ENCODE data around the gene GPBP1. TPM values are rescaled to one million over a fixed set of nuclear protein-coding genes. Genes with fewer than 3 reads are reported as not detected.
"Not testable (repeated sequence)": the region's sequence is repeated elsewhere in the genome, so short reads cannot be mapped to it uniquely, and the experiment has no call there.

The GPBP1 gene
- total RNA-seq, 1 donor from 2014 or later = 58.9 TPM

DNA sequence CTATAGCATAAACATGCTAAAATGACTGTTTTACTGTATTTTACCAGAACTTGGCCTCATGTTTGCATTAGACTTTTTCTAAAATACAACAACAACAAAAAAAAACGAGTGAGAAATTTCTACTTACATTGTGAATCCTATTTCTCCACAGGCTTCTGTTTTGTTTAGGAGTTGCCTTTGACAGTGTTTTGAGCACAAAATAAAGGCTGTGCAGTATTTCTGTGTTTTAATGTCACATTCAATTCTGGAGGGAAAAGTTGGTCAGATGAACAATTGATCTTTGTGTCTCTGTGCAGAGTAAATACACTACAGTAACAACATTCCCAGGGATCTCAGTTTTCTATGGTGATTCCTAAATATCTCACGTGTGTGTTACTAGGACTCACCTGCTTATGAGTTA is 131.1 kb downstream of the GPBP1 start:
- DNase-seq (ENCODE audit: missing footprints) = no peak
- intact Hi-C loops (cut with DNase I) = no loop called here
- ATAC-seq = no peak

DNA sequence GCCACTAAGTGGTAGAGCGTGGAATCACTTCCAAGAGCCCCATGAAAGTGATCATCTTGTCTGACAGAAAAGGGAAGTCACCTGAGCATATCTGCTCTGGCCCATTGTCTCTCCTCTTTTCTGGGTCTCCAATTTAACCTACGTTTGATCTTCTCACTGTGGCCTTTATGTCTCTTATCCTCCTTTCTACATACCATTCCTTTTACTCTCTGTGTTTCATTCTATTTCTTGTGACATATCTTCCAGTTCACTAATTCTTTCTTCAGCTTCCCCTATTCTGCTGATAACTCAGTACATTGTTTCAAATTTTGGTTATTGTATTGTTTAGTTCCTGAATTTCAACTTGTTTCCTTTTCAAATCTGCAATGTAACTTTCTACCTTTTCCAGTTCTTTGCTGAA is 132.5 kb downstream of the GPBP1 start:
- intact Hi-C loops (cut with DNase I) = no loop called here
- ATAC-seq (no peak), DNase-seq (ENCODE audit: missing footprints) (no peak)

DNA sequence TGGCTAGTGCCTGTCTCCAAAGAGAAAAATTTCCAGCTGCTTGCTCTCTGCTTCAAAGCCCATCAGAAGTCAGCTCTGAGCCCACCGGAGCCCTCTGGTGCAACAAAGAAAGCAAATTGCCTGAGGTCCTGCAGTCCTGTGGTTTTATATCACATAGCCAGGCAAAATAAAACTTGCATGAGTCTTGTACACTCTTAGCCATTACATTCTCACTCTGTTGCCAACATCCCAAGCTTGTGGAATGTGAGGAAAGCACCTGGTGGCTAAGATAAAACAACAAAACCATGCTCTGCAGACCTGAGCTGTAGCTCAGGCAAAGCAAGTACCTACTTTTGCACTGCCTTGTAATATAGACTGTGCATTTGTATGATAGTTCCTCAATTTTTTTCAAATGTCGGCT is 133.7 kb downstream of the GPBP1 start:
- DNase-seq (ENCODE audit: missing footprints) (no peak), ATAC-seq (no peak)
- intact Hi-C loops (cut with DNase I) = no loop called here

DNA sequence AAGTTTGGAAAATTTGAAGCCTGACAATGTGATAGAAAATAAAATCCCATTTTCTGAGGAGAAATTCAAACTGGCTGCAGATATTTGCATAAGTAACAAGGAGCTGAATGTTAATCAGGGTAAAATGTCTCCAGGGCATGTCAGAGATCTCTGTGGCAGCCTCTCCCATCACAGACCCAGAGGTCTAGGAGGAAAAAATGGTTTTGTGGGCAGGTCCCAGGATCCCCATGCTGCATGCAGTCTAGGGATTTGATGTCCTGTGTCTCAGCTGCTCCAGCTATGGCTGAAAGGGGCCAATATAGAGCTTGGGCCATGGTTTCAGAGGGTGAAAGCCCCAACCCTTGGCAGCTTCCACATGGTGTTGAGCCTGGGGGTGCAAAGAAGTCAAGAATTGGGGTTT is 135.2 kb downstream of the GPBP1 start:
- ATAC-seq; DNase-seq (ENCODE audit: missing footprints); intact Hi-C loops (cut with DNase I): not testable (repeated sequence)

DNA sequence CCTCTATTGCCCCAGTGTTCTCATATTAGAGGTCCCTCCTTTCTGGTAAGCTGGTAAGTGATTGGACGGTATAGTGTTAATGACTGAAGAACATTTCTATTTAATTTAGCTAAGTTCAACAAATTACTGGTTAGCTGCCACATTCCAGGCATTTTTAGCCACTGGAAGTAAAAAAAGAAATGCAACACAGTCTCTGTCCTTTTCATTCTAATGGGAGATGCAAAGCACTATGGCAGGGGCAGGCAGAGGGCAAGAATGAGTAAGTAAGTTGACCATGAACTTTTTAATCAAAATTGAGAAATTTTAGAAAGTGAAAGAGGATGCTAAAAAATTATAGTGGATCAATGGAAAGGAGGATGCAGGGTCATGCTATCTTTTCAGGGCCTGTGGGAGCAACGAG is 137.4 kb downstream of the GPBP1 start:
- ATAC-seq (no peak), DNase-seq (ENCODE audit: missing footprints) (no peak)
- intact Hi-C loops (cut with DNase I) = no loop called here

DNA sequence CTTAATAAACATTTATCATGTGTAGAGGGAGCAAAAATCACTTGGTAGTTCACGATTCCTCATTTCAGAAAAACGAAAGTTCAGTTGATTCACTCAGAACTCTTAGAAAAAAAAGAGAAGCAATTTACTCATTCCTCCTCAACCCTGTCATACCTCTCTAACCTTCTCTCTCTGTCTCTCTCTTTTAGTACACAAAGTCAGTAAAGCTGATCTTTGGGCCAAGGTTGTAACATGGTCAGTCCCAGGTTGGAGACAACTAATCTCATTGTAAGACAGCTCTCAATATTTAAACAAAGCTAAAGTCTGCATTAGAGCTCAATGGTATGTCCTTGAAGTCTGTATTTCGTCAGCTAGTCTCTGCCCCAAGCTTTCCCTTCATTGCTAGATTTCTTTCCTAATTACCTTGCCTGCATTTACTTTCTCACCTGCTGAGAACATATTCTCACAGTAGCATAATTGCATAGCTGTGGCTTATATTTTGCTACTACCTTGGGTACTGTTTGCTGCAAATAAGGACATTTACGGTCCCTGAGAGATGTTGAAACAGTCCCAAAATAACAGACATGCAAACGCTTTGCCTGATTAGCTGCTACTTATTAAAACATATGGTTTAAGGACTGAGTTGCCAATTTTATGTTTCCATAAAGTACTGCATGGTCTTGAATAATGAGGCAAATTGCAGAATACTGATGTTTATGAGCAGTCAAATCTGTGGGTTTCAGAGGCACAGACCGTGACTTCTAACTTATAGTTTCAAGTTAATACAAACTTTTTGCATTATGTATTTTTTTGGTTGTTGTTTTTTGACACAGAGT is 138.3 kb downstream of the GPBP1 start:
- intact Hi-C loops (cut with DNase I) = no loop called here

DNA sequence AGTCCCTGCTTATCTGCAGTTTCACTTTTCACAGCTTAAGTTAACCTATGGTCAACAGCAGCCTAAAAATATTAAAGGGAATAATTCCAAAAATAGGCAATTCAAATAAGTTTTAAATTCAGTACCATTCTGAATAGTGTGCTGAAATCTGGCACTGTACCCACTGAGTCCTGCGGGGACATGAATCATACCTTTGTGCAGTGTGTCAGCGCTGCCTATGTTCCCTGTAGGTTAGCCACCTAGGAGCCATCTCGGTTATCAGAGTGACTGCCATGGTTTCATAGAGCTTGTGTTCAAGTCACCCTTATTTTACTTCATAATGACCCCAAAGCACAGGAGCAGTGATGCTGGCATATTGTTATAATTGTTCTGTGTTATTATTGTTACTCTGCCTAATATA is 139.9 kb downstream of the GPBP1 start:
- intact Hi-C loops (cut with DNase I) = no loop called here
- no peak for DNase-seq (ENCODE audit: missing footprints)
- ATAC-seq = no peak

More for the DNA sequence above, 138.3 kb downstream of the GPBP1 start:
- no peak for ATAC-seq
- DNase-seq (ENCODE audit: missing footprints) = no peak

Other genes starting within 250 kb of the GPBP1 start
- gene MIER3, start 221.9 kb upstream of the GPBP1 start, total RNA-seq = 12.0 TPM